Neural crest cell (in vitro differentiated cells): Measurements from ENCODE around the gene PRXL2B. TPM values are rescaled to one million over a fixed set of nuclear protein-coding genes. Genes with fewer than 3 reads are reported as not detected.

ENCODE experiments used
- DNase-seq: peaks from one replicate; pipeline ENCODE4 v3.0.0; 2021; ENCODE audit warnings: low read depth, mixed read lengths, low spot score
- H3K27ac Mint-ChIP-seq: one replicate; pipeline ENCODE4 v1.8.0; 2021; ENCODE audit warnings: mild to moderate bottlenecking, mixed read lengths; ENCODE audit not compliant: unreplicated experiment
- H3K27me3 Mint-ChIP-seq: 2 replicates; pipeline ENCODE4 v1.8.0; 2021; ENCODE audit warnings: low read depth, mild to moderate bottlenecking, mixed read lengths
- H3K36me3 Mint-ChIP-seq: 2 replicates; pipeline ENCODE4 v1.8.0; 2021; ENCODE audit warnings: low read depth, mild to moderate bottlenecking, mixed read lengths
- H3K4me1 Mint-ChIP-seq: 2 replicates; pipeline ENCODE4 v1.8.0; 2021; ENCODE audit warnings: mixed read lengths
- H3K4me3 Mint-ChIP-seq: one replicate; pipeline ENCODE4 v1.8.0; 2021; ENCODE audit warnings: mild to moderate bottlenecking, mixed read lengths
- H3K9me3 Mint-ChIP-seq: 2 replicates; pipeline ENCODE4 v1.8.0; 2021; ENCODE audit warnings: mixed read lengths
- total RNA-seq: library from RNA; stranded (reverse); gene quantifications from 2 replicates; pipeline ENCODE4 v1.2.1, GENCODE V29; 2021
- TF ChIP-seq, protein P1 (sequence below): fragments of 200-600 bp; sonication (generic); conservative IDR thresholded peaks from 2 replicates; pipeline ENCODE4 v1.5.0; 2021; ENCODE audit warnings: antibody characterized with exemption, mild to moderate bottlenecking

The PRXL2B gene
- total RNA-seq, 1 donor from 2014 or later, result 51.3 TPM

- TF ChIP-seq, protein P1, sequence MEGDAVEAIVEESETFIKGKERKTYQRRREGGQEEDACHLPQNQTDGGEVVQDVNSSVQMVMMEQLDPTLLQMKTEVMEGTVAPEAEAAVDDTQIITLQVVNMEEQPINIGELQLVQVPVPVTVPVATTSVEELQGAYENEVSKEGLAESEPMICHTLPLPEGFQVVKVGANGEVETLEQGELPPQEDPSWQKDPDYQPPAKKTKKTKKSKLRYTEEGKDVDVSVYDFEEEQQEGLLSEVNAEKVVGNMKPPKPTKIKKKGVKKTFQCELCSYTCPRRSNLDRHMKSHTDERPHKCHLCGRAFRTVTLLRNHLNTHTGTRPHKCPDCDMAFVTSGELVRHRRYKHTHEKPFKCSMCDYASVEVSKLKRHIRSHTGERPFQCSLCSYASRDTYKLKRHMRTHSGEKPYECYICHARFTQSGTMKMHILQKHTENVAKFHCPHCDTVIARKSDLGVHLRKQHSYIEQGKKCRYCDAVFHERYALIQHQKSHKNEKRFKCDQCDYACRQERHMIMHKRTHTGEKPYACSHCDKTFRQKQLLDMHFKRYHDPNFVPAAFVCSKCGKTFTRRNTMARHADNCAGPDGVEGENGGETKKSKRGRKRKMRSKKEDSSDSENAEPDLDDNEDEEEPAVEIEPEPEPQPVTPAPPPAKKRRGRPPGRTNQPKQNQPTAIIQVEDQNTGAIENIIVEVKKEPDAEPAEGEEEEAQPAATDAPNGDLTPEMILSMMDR, result no peak
- H3K9me3 Mint-ChIP-seq, result no peaks in the 10 kb centered on the region
- H3K4me1 Mint-ChIP-seq, result no peaks in the 10 kb centered on the region
- DNase-seq, result no peak
- H3K27ac Mint-ChIP-seq, result no peak overlapping the region
- peaks cover 8% of the 10 kb centered on the region for H3K27me3 Mint-ChIP-seq
- H3K36me3 Mint-ChIP-seq, result no peaks in the 10 kb centered on the region
- no peak overlapping the region for H3K4me3 Mint-ChIP-seq
These were observed 19.9 kb downstream of the PRXL2B start for GRCh38 chr1:2606396-2606880.

GRCh38 chr1:2606881-2607621 is 20.5 kb downstream of the PRXL2B start:
- H3K36me3 Mint-ChIP-seq, result no peaks in the 10 kb centered on the region
- H3K27ac Mint-ChIP-seq, result no peak overlapping the region
- H3K4me1 Mint-ChIP-seq, result no peaks in the 10 kb centered on the region
- TF ChIP-seq, protein P1, result no peak
- DNase-seq, result no peak
- no peak overlapping the region for H3K4me3 Mint-ChIP-seq
- no peaks in the 10 kb centered on the region for H3K9me3 Mint-ChIP-seq
- peaks cover 8% of the 10 kb centered on the region for H3K27me3 Mint-ChIP-seq

DNA sequence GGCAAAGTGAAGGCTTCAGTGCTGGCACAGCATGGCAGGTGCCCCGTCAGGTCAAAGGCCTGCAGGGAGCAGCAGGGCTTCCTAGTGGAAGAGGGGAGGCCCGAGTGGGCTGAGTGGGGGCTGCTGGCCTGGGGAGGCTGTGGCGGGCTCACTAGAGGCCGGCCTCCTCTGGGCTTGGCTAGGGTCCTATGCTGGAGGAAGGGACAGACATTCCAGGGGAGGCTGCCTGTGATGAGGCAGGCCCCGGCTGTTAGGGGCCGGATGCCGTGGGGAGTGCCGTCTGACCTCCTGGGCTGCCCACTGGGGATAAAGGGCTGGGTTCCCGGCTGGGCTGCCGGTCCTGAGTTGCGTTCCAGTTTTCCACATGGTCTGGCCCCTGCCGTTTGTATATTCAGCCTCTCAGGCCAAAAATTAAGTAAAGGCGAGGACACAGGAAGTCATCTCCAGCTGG is 21.1 kb downstream of the PRXL2B start:
- H3K27me3 Mint-ChIP-seq, result peaks cover 4% of the 10 kb centered on the region
- TF ChIP-seq, protein P1, result no peak
- no peaks in the 10 kb centered on the region for H3K4me1 Mint-ChIP-seq
- H3K4me3 Mint-ChIP-seq, result no peak overlapping the region
- no peaks in the 10 kb centered on the region for H3K36me3 Mint-ChIP-seq
- H3K9me3 Mint-ChIP-seq, result no peaks in the 10 kb centered on the region
- no peak overlapping the region for H3K27ac Mint-ChIP-seq
- DNase-seq, result no peak

GRCh38 chr1:2609319-2610035 is 22.9 kb downstream of the PRXL2B start:
- H3K4me1 Mint-ChIP-seq, result no peaks in the 10 kb centered on the region
- TF ChIP-seq, protein P1, result no peak

DNA sequence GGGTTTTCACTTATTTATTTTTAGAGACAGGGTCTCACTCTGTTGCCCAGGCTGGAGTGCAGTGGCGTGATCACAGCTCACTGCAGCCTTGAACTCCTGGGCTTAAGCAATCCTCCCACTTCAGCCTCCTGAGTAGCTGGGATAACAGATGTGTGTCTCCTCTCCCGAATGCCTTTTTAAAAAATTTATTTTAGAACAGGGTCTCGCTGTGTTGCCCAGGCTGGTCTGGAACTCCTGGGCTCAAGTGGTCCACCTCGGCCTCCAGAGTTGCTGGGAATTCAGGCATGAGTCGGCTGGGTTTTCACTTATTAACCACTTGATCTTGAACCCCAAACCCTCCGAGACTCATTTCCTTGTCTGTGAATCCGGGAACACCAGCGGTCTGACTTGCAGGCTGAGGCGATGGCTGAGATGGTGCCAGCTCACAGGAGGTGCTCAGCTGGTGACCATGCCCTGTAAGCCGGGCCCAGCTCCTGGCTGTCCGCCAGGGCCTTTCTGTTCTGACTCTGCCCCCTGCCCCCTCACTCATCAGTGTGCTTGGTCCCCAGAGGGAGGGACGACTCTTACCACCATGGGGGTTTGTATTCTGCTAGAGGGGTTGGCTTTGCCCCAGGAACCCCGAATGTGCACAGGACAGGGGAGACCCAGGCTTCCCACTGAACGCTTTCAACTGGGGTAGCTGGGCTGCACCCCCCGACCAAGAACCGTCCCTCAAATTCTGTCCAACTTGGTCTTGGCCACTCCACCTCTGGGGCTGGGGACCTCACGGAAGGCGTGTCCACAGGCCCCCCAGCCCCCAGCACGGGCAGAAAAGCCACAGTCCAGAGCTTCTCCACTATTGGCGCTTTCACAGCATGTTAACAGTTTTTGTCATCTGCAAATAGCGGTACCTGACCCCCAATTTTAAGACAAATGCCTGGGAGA is 23.7 kb downstream of the PRXL2B start:
- Mint-ChIP-seq H3K4me1 (no peaks in the 10 kb centered on the region), H3K9me3 (peaks cover 3% of the 10 kb centered on the region), H3K36me3 (no peaks in the 10 kb centered on the region), H3K27ac (no peak overlapping the region), H3K27me3 (peaks cover 8% of the 10 kb centered on the region), H3K4me3 (no peak overlapping the region)
- DNase-seq, result no peak
- TF ChIP-seq, protein P1, result no peak

More at GRCh38 chr1:2609319-2610035, 22.9 kb downstream of the PRXL2B start:
- Mint-ChIP-seq H3K4me3 (no peak overlapping the region), H3K9me3 (peaks cover 3% of the 10 kb centered on the region), H3K27me3 (peaks cover 8% of the 10 kb centered on the region), H3K27ac (no peak overlapping the region), H3K36me3 (no peaks in the 10 kb centered on the region)
- no peak for DNase-seq
